ENCODE results near the gene RNF20.
A peak's percentile ranks its signal among the peaks of the same experiment; 100 is the strongest.

GRCh38 chr9:101486693-101487442 lies 46.8 kb upstream of the RNF20 start:
- TF ChIP-seq POLR2AphosphoS5 (IDR thresholded peaks at IDR 0.05) (peak; percentile 50 to 72 (median 52)), CTCF (IDR thresholded peaks at IDR 0.05) (peak in 2 of 5 experiments; percentile 23 to 33), POLR2A (IDR thresholded peaks at IDR 0.05) (peak; percentile 62)
